NCI-H226 (cell line): Measurements from ENCODE around the gene UTP14A.
"Not testable (repeated sequence)": the region's sequence is repeated elsewhere in the genome, so short reads cannot be mapped to it uniquely, and the experiment has no call there.

Experiments
- DNase-seq: peaks from one replicate; pipeline ENCODE4 v3.0.0-alpha.2; 2015

The UTP14A gene

GRCh38 chrX:129905787-129906580 is at the start of gene UTP14A:
Gene UTP14A (plus strand): TSS chrX:129906164. CDS start chrX:129906211, 47 bp downstream.
- DNase-seq = peak; percentile 88

GRCh38 chrX:129859134-129859533 is 46.8 kb upstream of the UTP14A start:
- not testable (repeated sequence) for DNase-seq

- DNase-seq = not testable (repeated sequence)
These were observed 39.6 kb upstream of the UTP14A start for GRCh38 chrX:129866321-129866720.

- DNase-seq = no peak
These were observed 33.4 kb upstream of the UTP14A start for GRCh38 chrX:129872524-129872923.

GRCh38 chrX:129875669-129876068 is 30.3 kb upstream of the UTP14A start:
- peak; percentile 2 for DNase-seq

- DNase-seq = peak; percentile 5
These were observed 29.1 kb upstream of the UTP14A start for GRCh38 chrX:129876771-129877305.

- DNase-seq = no peak
These were observed 28.6 kb upstream of the UTP14A start for GRCh38 chrX:129877401-129877800.

- DNase-seq = no peak
These were observed 5.9 kb upstream of the UTP14A start for GRCh38 chrX:129900054-129900453.

GRCh38 chrX:129908636-129909035 is 2.7 kb downstream of the UTP14A start:
- no peak for DNase-seq

GRCh38 chrX:129925305-129926092 is 19.5 kb downstream of the UTP14A start:
- DNase-seq = peak; percentile 43

GRCh38 chrX:129930941-129931410 is 25.0 kb downstream of the UTP14A start:
- no peak for DNase-seq

GRCh38 chrX:129931411-129932015 is 25.5 kb downstream of the UTP14A start:
- DNase-seq = peak; percentile 75

GRCh38 chrX:129932016-129932820 is 26.3 kb downstream of the UTP14A start:
- peak; percentile 42 for DNase-seq

- DNase-seq = no peak
These were observed 26.9 kb downstream of the UTP14A start for GRCh38 chrX:129932821-129933321.

GRCh38 chrX:129933700-129934099 is 27.7 kb downstream of the UTP14A start:
- DNase-seq = no peak

GRCh38 chrX:129934461-129934860 is 28.5 kb downstream of the UTP14A start:
- DNase-seq = no peak

GRCh38 chrX:129934952-129935351 is 29.0 kb downstream of the UTP14A start:
- no peak for DNase-seq

GRCh38 chrX:129938081-129938480 is 32.1 kb downstream of the UTP14A start:
- no peak for DNase-seq

GRCh38 chrX:129939986-129940385 is 34.0 kb downstream of the UTP14A start:
- DNase-seq = no peak

- DNase-seq = no peak
These were observed 34.8 kb downstream of the UTP14A start for GRCh38 chrX:129940721-129941120.

- peak; percentile 8 for DNase-seq
These were observed 39.2 kb downstream of the UTP14A start for GRCh38 chrX:129945131-129945530.

- no peak for DNase-seq
These were observed 47.3 kb downstream of the UTP14A start for GRCh38 chrX:129953334-129953648.
